HepG2 (cell line): ENCODE results near the gene IFI27L2. TPM values are rescaled to one million over a fixed set of nuclear protein-coding genes. Genes with fewer than 3 reads are reported as not detected.

Source experiments
- ATAC-seq: fragments of 200-7000 bp; cut with Tn5 transposase; 3 replicates; pipeline ENCODE4 v1.9.1; 2020; ENCODE audit warnings: mild to moderate bottlenecking, moderate library complexity
- BruUV-seq: library from RNA; stranded (reverse); fragments of 400-500 nt; replicated peaks from 2 replicates; lab custom pipeline; 2021; lab: Mats Ljungman, UMichigan
- CTCF ChIA-PET: fragments of 300-600 bp; formaldehyde crosslinking; extraction: SDS; loops from one replicate; lab custom pipeline; 2021; ENCODE audit warnings: low total read pairs, inconsistent platforms, low intra/inter-chr PET ratio; lab: Yijun Ruan, JAX
- POLR2A ChIA-PET: fragments of 350-600 bp; sonication (Branson Sonifier 250); formaldehyde crosslinking; loops from one replicate; lab custom pipeline; 2020; ENCODE audit warnings: antibody characterized with exemption, inconsistent platforms; lab: Yijun Ruan, JAX
- DNase-seq: peaks from one replicate; pipeline ENCODE4 v3.0.0-alpha.2; 2015; ENCODE audit warnings: low spot score
- FAIRE-seq: peaks from 3 replicates; lab custom pipeline; 2011; peaks lifted over from hg19 to GRCh38; lab: Jason Lieb, UNC
- H2AFZ ChIP-seq: one replicate; pipeline ENCODE4 v1.6.1; 2011; ENCODE audit warnings: low read length, inconsistent platforms
- H3K27ac ChIP-seq: fragments of 300-600 bp; 3 replicates; pipeline ENCODE4 v1.8.0; 2011; ENCODE audit warnings: mixed run types, mild to moderate bottlenecking, mixed read lengths, low read length, inconsistent platforms; ENCODE audit not compliant: insufficient read depth; ENCODE audit errors: extremely low read length
- H3K27me3 ChIP-seq, 2 experiments: fragments of 200-600 bp in 1 of 2; 2 replicates in 1 of 2; 3 replicates in 1 of 2; pipeline versions ENCODE4 v1.6.0 to v1.8.0; 2011; ENCODE audit warnings: low read length in 2 of 2, mild to moderate bottlenecking in 2 of 2, moderate library complexity in 2 of 2, inconsistent platforms in 1 of 2; ENCODE audit not compliant: insufficient read depth in 2 of 2, control insufficient read depth in 1 of 2
- H3K36me3 ChIP-seq, 2 experiments: fragments of 200-600 bp in 1 of 2; replicated peaks in 1 of 2; 2 replicates in 1 of 2; 3 replicates in 1 of 2; pipeline versions ENCODE4 v1.5.1 to v1.8.0; 2011; ENCODE audit warnings: low read length in 2 of 2, inconsistent platforms in 1 of 2; ENCODE audit not compliant: insufficient read depth in 2 of 2, control insufficient read depth in 1 of 2
- H3K4me1 ChIP-seq: 2 replicates; pipeline ENCODE4 v1.5.1; 2012; ENCODE audit warnings: low read length, inconsistent platforms; ENCODE audit not compliant: insufficient read depth
- H3K4me2 ChIP-seq: 2 replicates; pipeline ENCODE4 v1.6.0; 2011; ENCODE audit warnings: low read depth, low read length, inconsistent platforms
- H3K4me3 ChIP-seq, 3 experiments: fragments of 200-600 bp in 1 of 3; sonication (generic), shearing (Covaris generic) in 1 of 3; replicated peaks in 1 of 3; 2 replicates each; pipeline ENCODE4 v1.5.1; 2011 to 2016; ENCODE audit warnings: low read length in 3 of 3, inconsistent platforms in 2 of 3, low read depth in 2 of 3, mild to moderate bottlenecking in 2 of 3, control low read depth in 1 of 3, mixed read lengths in 1 of 3; ENCODE audit not compliant: insufficient read depth in 1 of 3
- H3K79me2 ChIP-seq: one replicate; pipeline ENCODE4 v1.6.1; 2011; ENCODE audit warnings: low read length, inconsistent platforms; ENCODE audit not compliant: insufficient read depth
- H3K9ac ChIP-seq: 2 replicates; pipeline ENCODE4 v1.6.0; 2011; ENCODE audit warnings: mild to moderate bottlenecking, low read depth, low read length, inconsistent platforms; ENCODE audit not compliant: insufficient read depth
- H3K9me3 ChIP-seq: 2 replicates; pipeline ENCODE4 v1.5.1; 2012; ENCODE audit warnings: mild to moderate bottlenecking, low read length
- H4K20me1 ChIP-seq: 2 replicates; pipeline ENCODE4 v1.6.0; 2011; ENCODE audit warnings: inconsistent platforms, mild to moderate bottlenecking, low read length, moderate library complexity; ENCODE audit not compliant: insufficient read depth
- E2F5 ChIP-seq: sonication (generic); formaldehyde crosslinking; conservative IDR thresholded peaks from 2 replicates; pipeline ENCODE4 v1.4.0; 2020; ENCODE audit warnings: missing genetic modification reagents
- MXD1 ChIP-seq: sonication (generic); formaldehyde crosslinking; IDR thresholded peaks from 2 replicates; pipeline ENCODE4 v1.4.0; 2020; ENCODE audit warnings: mild to moderate bottlenecking, missing genetic modification reagents
- ZFP1 ChIP-seq: IDR thresholded peaks from 2 replicates; pipeline ENCODE4 v1.6.1; 2016
- ZNF263 ChIP-seq: sonication (generic); formaldehyde crosslinking; IDR thresholded peaks from 2 replicates; pipeline ENCODE4 v1.4.0; 2020; ENCODE audit warnings: missing genetic modification reagents
- ZNF512B ChIP-seq: sonication (generic); formaldehyde crosslinking; IDR thresholded peaks from 2 replicates; pipeline ENCODE4 v1.5.1; 2020; ENCODE audit warnings: missing genetic modification reagents, mild to moderate bottlenecking, borderline replicate concordance
- WGBS: methylation state at CpG from one replicate; pipeline ENCODE4 v1.1.6; 2017; ENCODE audit warnings: low lambda C conversion rate; 5-methylcytosine and 5-hydroxymethylcytosine counted together
- in situ Hi-C: cut with HindIII; loops from 2 replicates; pipeline ENCODE4 v1.10.0; 2017; ENCODE audit warnings: low pct_unique_long_range_greater_than_20kb; ENCODE audit not compliant: extremely low pct_ligation_motif_present
- intact Hi-C: fragments of 100-400 bp; cut with micrococcal nuclease; formaldehyde crosslinking; loops from one replicate; pipeline ENCODE4 v1.10.0; 2022; ENCODE audit not compliant: unreplicated experiment
- polyA plus RNA-seq, 8 experiments: library from polyadenylated mRNA; depleted of rRNA in 3 of 8; stranded (reverse) in 7 of 8; unstranded in 1 of 8; fragments of >200 nt; fragmentation: Illumina TruSeq in 4 of 8; extraction: Trizol in 4 of 8; gene quantifications; 2 replicates each; pipeline versions ENCODE4 v1.2.1 to v1.2.3, GENCODE V29; 2011 to 2016; ENCODE audit warnings: low read depth in 4 of 8, missing spikeins in 1 of 8, mixed read lengths in 1 of 8; ENCODE audit not compliant: insufficient read depth in 1 of 8
- total RNA-seq, 5 experiments: library from RNA; depleted of rRNA; stranded (reverse); fragments of >200 nt; fragmentation: Illumina TruSeq; extraction: Trizol; gene quantifications; 2 replicates each; pipeline ENCODE4 v1.2.3, GENCODE V29; 2016; ENCODE audit warnings: low read depth in 1 of 5

IFI27L2 gene
- total and polyA plus RNA-seq, 2 of the 13 experiments (the other 11 are each of a cell fraction or from before 2014, with no cell fraction given), result 4.3 to 4.8 TPM

GRCh38 chr14:94161981-94162380 lies 32.6 kb upstream of the IFI27L2 start:
- Histone ChIP-seq H3K9ac (no peak overlapping the region), H3K36me3 (no peaks in the 10 kb centered on the region)
- ATAC-seq, result no peak
- CTCF ChIA-PET, result no interaction called here
- no peak for TF ChIP-seq E2F5
- peak; percentile 71 for TF ChIP-seq ZNF263
- TF ChIP-seq MXD1 (CRISPR knock-in tag), result no peak
- TF ChIP-seq ZFP1 (CRISPR knock-in tag), result no peak
- no peak for TF ChIP-seq ZNF512B (CRISPR knock-in tag)
- TF ChIP-seq, all 625 proteins: peak for 1
- FAIRE-seq (no peak), DNase-seq (no peak)
- Histone ChIP-seq H3K27ac (peak overlapping the region; percentile 41), H2AFZ (no peak overlapping the region), H3K9me3 (no peaks in the 10 kb centered on the region), H3K79me2 (no peaks in the 10 kb centered on the region), H3K4me3 (peak overlapping the region in 2 of 3 experiments; percentile 4 to 24; a peak in 2 of 6 replicates), H3K4me2 (peak overlapping the region; percentile 69), H4K20me1 (no peaks in the 10 kb centered on the region), H3K27me3 (peaks cover 0 to 20% of the 10 kb centered on the region in 2 experiments; a peak in 2 of 5 replicates), H3K4me1 (peaks cover 56% of the 10 kb centered on the region)
- WGBS, result 0% methylated on average over 2 of the region's 2 CpGs
- BruUV-seq, result no TSS peak
- intact Hi-C loops, result no loop called here
- in situ Hi-C loops, result no loop called here
- POLR2A ChIA-PET, result interaction anchor here (1.2 to 1.3 kb wide), 3 partner anchors 17 to 152 kb away, joined by 3 to 4 read pairs (median 3); partner anchors contain the start of gene SERPINA10
